Kidney (tissue), 14 donors: ENCODE results near the gene DSE. TPM values are rescaled to one million over a fixed set of nuclear protein-coding genes. Genes with fewer than 3 reads are reported as not detected.

Experiments used
- DNase-seq, 5 donors: peaks; one replicate each; pipeline ENCODE4 v3.0.0-alpha.2; 2013 to 2020
- FAIRE-seq: peaks from 2 replicates; lab custom pipeline; 2012; peaks lifted over from hg19 to GRCh38; lab: Jason Lieb, UNC
- H3K27ac ChIP-seq, 2 donors: one replicate each; pipeline ENCODE4 v1.7.0; 2013; ENCODE audit warnings: low read depth in 2 of 2, low read length in 2 of 2, inconsistent platforms in 1 of 2
- H3K27me3 ChIP-seq: one replicate; pipeline ENCODE4 v1.7.1; 2013; ENCODE audit warnings: low read length, inconsistent platforms; ENCODE audit not compliant: control insufficient read depth, insufficient read depth
- H3K36me3 ChIP-seq, 3 donors: one replicate each; pipeline versions ENCODE4 v1.7.0 to v1.7.1; 2013; ENCODE audit warnings: low read length in 3 of 3, control low read depth in 1 of 3, inconsistent platforms in 1 of 3; ENCODE audit not compliant: insufficient read depth in 3 of 3, control insufficient read depth in 2 of 3
- H3K4me1 ChIP-seq, 3 donors: one replicate each; pipeline versions ENCODE4 v1.7.0 to v1.7.1; 2013; ENCODE audit warnings: low read length in 3 of 3, inconsistent platforms in 1 of 3, low read depth in 1 of 3; ENCODE audit not compliant: control insufficient read depth in 2 of 3, insufficient read depth in 2 of 3
- H3K4me3 ChIP-seq, 3 donors: one replicate each; pipeline versions ENCODE4 v1.7.0 to v1.8.1; 2013; ENCODE audit warnings: low read length in 3 of 3, control low read depth in 1 of 3, inconsistent platforms in 1 of 3
- H3K9ac ChIP-seq, 3 donors: one replicate each; pipeline versions ENCODE4 v1.7.0 to v1.7.1; 2013; ENCODE audit warnings: low read length in 3 of 3, control low read depth in 1 of 3, inconsistent platforms in 1 of 3
- H3K9me3 ChIP-seq, 3 donors: one replicate each; pipeline versions ENCODE4 v1.7.0 to v1.7.1; 2013; ENCODE audit warnings: low read length in 3 of 3, control low read depth in 1 of 3, inconsistent platforms in 1 of 3; ENCODE audit not compliant: control insufficient read depth in 2 of 3, insufficient read depth in 1 of 3
- intact Hi-C: fragments of 100-400 bp; cut with DNase I; formaldehyde crosslinking; loops from one replicate; pipeline ENCODE4 v1.11.1; 2022
- polyA plus RNA-seq: library from polyadenylated mRNA; stranded (reverse); fragments of 350-450 nt; fragmentation: Illumina TruSeq; extraction: RNeasy Lipid Tissue Mini Kit (QIAGEN cat#74804); gene quantifications from one replicate; pipeline ENCODE4 v1.2.3, GENCODE V29; 2014; ENCODE audit warnings: low read depth, low replicate concordance; ENCODE audit not compliant: insufficient read depth
- total RNA-seq: library from RNA; stranded (reverse); fragmentation: NEBNext Ultra II Directional; extraction: Animal tissue kit (Norgen Biotek cat#: 25700); gene quantifications from one replicate; pipeline ENCODE4 v1.2.1, GENCODE V29; 2021
- TF ChIP-seq, protein P1 (sequence below): IDR thresholded peaks from 3 replicates; pipeline ENCODE4 v1.5.1; 2012; ENCODE audit warnings: mild to moderate bottlenecking, moderate library complexity, borderline replicate concordance; ENCODE audit not compliant: insufficient read depth; ENCODE audit errors: extremely low read depth
- donor health status: control.
- donor health status: control.
- donor health status: control.
- donor health status: control.
- donor health status: control.
- donor health status: DM: yes; HTN: yes; CAD: no.
- donor health status: Normal renal cell carcinoma (clear cell type).

DSE gene
- total and polyA plus RNA-seq, 2 donors from 2014 or later = 6.9 to 47.7 TPM

DNA sequence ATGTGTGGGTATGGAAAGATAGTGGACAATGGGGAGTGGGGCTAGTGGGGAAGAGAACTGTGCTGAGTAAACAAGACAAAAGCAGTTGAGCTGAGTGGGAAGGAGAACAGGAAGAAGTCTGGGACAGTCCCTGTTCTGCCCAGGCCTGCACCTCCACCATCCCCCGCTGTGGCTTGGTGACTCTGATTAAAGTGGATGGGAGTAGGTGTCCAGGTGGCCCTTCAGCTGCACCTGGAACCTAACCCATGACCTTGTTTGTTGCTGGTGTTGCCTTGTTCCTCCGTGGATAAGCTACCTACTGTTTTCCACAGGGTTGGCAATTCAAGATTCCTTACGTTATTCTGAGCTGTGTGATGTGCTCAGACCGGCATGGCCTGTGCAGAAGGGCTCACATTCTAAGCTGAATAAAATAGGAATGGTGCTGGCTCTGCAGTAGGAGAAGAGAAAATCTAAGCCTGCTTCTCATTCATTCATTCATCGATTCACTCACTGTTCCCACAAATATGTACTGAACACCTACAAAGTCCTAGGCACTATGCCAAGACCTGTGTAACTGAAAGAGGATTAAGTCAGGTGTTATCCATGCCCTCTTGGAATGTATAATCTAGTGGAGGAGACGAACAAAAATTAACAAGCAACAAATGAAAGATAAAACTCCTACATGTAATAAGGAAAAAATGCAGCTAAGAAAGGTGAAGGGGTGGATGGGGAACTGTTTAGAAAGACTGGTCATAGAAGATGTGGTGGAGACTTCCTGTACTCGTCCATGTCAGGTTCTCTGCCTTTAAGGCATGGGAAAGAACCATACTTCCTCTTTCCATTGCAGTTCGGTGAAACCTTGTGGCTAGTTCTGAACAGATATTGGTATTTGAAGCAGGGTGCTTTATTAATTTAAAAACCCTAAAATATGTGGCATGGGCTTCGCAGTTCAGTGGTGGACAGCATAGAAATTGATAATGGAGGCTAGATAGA, 80.3 kb downstream of the DSE start:
- no peak for DNase-seq
- TF ChIP-seq, protein P1, sequence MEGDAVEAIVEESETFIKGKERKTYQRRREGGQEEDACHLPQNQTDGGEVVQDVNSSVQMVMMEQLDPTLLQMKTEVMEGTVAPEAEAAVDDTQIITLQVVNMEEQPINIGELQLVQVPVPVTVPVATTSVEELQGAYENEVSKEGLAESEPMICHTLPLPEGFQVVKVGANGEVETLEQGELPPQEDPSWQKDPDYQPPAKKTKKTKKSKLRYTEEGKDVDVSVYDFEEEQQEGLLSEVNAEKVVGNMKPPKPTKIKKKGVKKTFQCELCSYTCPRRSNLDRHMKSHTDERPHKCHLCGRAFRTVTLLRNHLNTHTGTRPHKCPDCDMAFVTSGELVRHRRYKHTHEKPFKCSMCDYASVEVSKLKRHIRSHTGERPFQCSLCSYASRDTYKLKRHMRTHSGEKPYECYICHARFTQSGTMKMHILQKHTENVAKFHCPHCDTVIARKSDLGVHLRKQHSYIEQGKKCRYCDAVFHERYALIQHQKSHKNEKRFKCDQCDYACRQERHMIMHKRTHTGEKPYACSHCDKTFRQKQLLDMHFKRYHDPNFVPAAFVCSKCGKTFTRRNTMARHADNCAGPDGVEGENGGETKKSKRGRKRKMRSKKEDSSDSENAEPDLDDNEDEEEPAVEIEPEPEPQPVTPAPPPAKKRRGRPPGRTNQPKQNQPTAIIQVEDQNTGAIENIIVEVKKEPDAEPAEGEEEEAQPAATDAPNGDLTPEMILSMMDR = no peak
- no peak overlapping the region for H3K27ac ChIP-seq

DNA sequence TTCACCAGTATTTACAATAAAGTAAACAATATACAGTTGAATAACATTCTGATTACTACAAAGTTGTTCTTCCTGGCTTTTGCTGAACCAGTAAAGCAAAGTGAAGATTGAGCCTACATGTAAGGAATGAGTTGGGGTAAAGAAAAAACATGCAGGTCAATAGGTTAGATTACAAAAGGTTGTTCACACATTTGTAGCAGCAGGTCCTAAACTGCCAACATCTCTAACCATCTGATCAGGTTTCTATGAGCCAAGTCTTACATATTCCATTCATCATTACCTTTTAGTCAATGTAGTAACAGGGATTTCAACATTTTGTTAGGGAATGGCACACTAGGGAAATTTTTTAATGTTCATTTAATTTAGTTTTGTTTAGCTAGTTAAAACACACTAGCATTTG, 81.2 kb downstream of the DSE start:
- no peak overlapping the region for H3K9ac ChIP-seq
- no peak overlapping the region for H3K4me3 ChIP-seq
- H3K4me1 ChIP-seq = no peaks in the 10 kb centered on the region
- H3K9me3 ChIP-seq = no peaks in the 10 kb centered on the region
- intact Hi-C loops = no loop called here
- DNase-seq (no peak), FAIRE-seq (no peak)
- no peak overlapping the region for H3K27ac ChIP-seq
- H3K36me3 ChIP-seq = no peaks in the 10 kb centered on the region
- TF ChIP-seq, protein P1 = no peak
- no peaks in the 10 kb centered on the region for H3K27me3 ChIP-seq

More for the DNA sequence above, 80.3 kb downstream of the DSE start:
- H3K27me3 ChIP-seq = no peaks in the 10 kb centered on the region
- no peaks in the 10 kb centered on the region for H3K4me1 ChIP-seq
- FAIRE-seq = no peak
- intact Hi-C loops = no loop called here
- no peak overlapping the region for H3K9ac ChIP-seq
- no peaks in the 10 kb centered on the region for H3K36me3 ChIP-seq
- no peaks in the 10 kb centered on the region for H3K9me3 ChIP-seq
- H3K4me3 ChIP-seq = no peak overlapping the region

DNA sequence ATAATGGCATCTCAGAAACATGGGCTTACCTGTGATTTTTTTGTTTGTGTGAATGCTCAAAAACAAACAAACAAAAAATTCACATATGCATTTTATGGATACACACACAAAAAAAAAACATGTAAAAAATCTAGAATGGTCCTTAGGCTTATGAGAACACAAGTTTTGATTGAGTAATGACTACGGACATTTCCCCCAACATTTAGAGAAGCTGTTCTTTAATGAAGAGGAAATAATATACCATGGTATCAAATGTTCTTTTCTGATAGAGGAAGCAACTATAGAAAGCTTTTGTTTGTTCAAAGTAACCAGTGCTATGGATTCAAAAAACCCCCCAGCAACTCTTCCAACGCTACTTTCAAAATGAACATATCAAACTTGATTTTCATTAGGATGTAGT, 81.8 kb downstream of the DSE start:
- H3K36me3 ChIP-seq = no peaks in the 10 kb centered on the region
- H3K9me3 ChIP-seq = no peaks in the 10 kb centered on the region
- TF ChIP-seq, protein P1 = no peak
- FAIRE-seq = no peak
- no peaks in the 10 kb centered on the region for H3K4me1 ChIP-seq
- H3K9ac ChIP-seq = no peak overlapping the region
- H3K27me3 ChIP-seq = no peaks in the 10 kb centered on the region
- intact Hi-C loops = no loop called here
- H3K4me3 ChIP-seq = no peak overlapping the region
- no peak for DNase-seq
- H3K27ac ChIP-seq = no peak overlapping the region
